H1 (cell line): ENCODE data around the gene SIK3. TPM values are rescaled to one million over a fixed set of nuclear protein-coding genes. Genes with fewer than 3 reads are reported as not detected.

Source experiments
- CTCF ChIA-PET: fragments of 300-600 bp; sonication (Branson Sonifier 250); formaldehyde crosslinking; loops from one replicate; lab custom pipeline; 2021; ENCODE audit not compliant: partially characterized antibody; lab: Charles Lee
- POLR2A ChIA-PET: fragments of 300-600 bp; sonication (Branson Sonifier 250); formaldehyde crosslinking; loops from one replicate; lab custom pipeline; 2021; ENCODE audit warnings: inconsistent platforms; ENCODE audit not compliant: partially characterized antibody; lab: Charles Lee
- DNase-seq, 2 experiments: peaks; one replicate each; pipeline versions ENCODE4 v3.0.0 to v3.0.0-alpha.2; 2010 to 2022; ENCODE audit warnings: low spot score in 2 of 2, low read depth in 1 of 2, mixed read lengths in 1 of 2
- FAIRE-seq: peaks from 2 replicates; lab custom pipeline; 2011; peaks lifted over from hg19 to GRCh38; lab: Jason Lieb, UNC
- H2AFZ ChIP-seq: 2 replicates; pipeline ENCODE4 v1.8.1; 2012; ENCODE audit warnings: low read length, inconsistent platforms
- H2AK5ac ChIP-seq: 2 replicates; pipeline ENCODE4 v1.6.1; 2013; ENCODE audit warnings: low read depth, low read length
- H2BK120ac ChIP-seq: replicated peaks from 2 replicates; pipeline ENCODE3; 2013; ENCODE audit warnings: low read depth, low read length, inconsistent platforms
- H2BK12ac ChIP-seq: 2 replicates; pipeline ENCODE4 v1.6.1; 2013; ENCODE audit warnings: low read depth, low read length
- H2BK15ac ChIP-seq: 2 replicates; pipeline ENCODE4 v1.6.1; 2013; ENCODE audit warnings: low read length
- H2BK20ac ChIP-seq: 2 replicates; pipeline ENCODE4 v1.6.1; 2013; ENCODE audit warnings: low read length
- H2BK5ac ChIP-seq: 2 replicates; pipeline ENCODE4 v1.6.1; 2013; ENCODE audit warnings: low read depth, low read length
- H3K14ac ChIP-seq: 2 replicates; pipeline ENCODE4 v1.6.1; 2013; ENCODE audit warnings: inconsistent platforms; ENCODE audit not compliant: insufficient read length
- H3K18ac ChIP-seq: 2 replicates; pipeline ENCODE4 v1.6.1; 2013; ENCODE audit warnings: low read length; ENCODE audit errors: extremely low read depth
- H3K23ac ChIP-seq: 2 replicates; pipeline ENCODE4 v1.6.1; 2013; ENCODE audit warnings: inconsistent platforms; ENCODE audit not compliant: insufficient read length
- H3K23me2 ChIP-seq: 2 replicates; pipeline ENCODE4 v1.6.1; 2013; ENCODE audit warnings: low read depth, low read length
- H3K27ac ChIP-seq: 2 replicates; pipeline ENCODE4 v1.6.1; 2011; ENCODE audit warnings: low read depth, low read length, inconsistent platforms
- H3K27me3 ChIP-seq, 4 experiments: replicated peaks in 1 of 4; 1 replicate in 1 of 4; 2 replicates in 3 of 4; pipeline versions ENCODE4 v1.6.1 to v1.8.1; 2011 to 2013; ENCODE audit warnings: low read length in 3 of 4, mild to moderate bottlenecking in 3 of 4, inconsistent platforms in 2 of 4, mixed read lengths in 2 of 4, moderate library complexity in 1 of 4; ENCODE audit not compliant: control insufficient read depth in 3 of 4, insufficient read depth in 3 of 4; ENCODE audit errors: extremely low read depth in 1 of 4
- H3K36me3 ChIP-seq, 4 experiments: 2 replicates each; pipeline versions ENCODE4 v1.6.1 to v1.8.1; 2011 to 2013; ENCODE audit warnings: mild to moderate bottlenecking in 4 of 4, low read length in 3 of 4, moderate library complexity in 2 of 4, control low read depth in 1 of 4, inconsistent platforms in 1 of 4; ENCODE audit not compliant: insufficient read depth in 4 of 4, control insufficient read depth in 2 of 4
- H3K4ac ChIP-seq: replicated peaks from 2 replicates; pipeline ENCODE3; 2013; ENCODE audit warnings: low read length, low read depth, mixed read lengths, inconsistent platforms; ENCODE audit not compliant: insufficient read length
- H3K4me1 ChIP-seq, 4 experiments: replicated peaks in 1 of 4; 1 replicate in 1 of 4; 2 replicates in 3 of 4; pipeline versions ENCODE4 v1.6.1 to v1.8.1; 2011 to 2013; ENCODE audit warnings: low read length in 3 of 4, inconsistent platforms in 2 of 4, mixed read lengths in 1 of 4; ENCODE audit not compliant: insufficient read depth in 4 of 4, control insufficient read depth in 3 of 4
- H3K4me2 ChIP-seq, 2 experiments: 2 replicates each; pipeline versions ENCODE4 v1.6.1 to v1.8.1; 2011 to 2013; ENCODE audit warnings: low read depth in 2 of 2, low read length in 2 of 2, control low read depth in 1 of 2, inconsistent platforms in 1 of 2, mild to moderate bottlenecking in 1 of 2; ENCODE audit not compliant: insufficient read depth in 1 of 2
- H3K4me3 ChIP-seq, 4 experiments: fragments of 200-600, 300-600 bp in 1 of 4; sonication (generic), shearing (Covaris generic), sonication (Bioruptor Twin) in 1 of 4; 2 replicates each; pipeline versions ENCODE4 v1.5.1 to v1.8.1; 2011 to 2016; ENCODE audit warnings: low read length in 4 of 4, low read depth in 3 of 4, control low read depth in 2 of 4, inconsistent platforms in 2 of 4, mild to moderate bottlenecking in 2 of 4, mixed read lengths in 1 of 4, moderate library complexity in 1 of 4; ENCODE audit not compliant: insufficient read depth in 2 of 4; ENCODE audit errors: extremely low read depth in 1 of 4
- H3K56ac ChIP-seq: replicated peaks from 2 replicates; pipeline ENCODE3; 2013; ENCODE audit warnings: low read depth, mild to moderate bottlenecking, mixed read lengths, low read length, inconsistent platforms; ENCODE audit not compliant: insufficient read length
- H3K79me1 ChIP-seq: 2 replicates; pipeline ENCODE4 v1.6.1; 2013; ENCODE audit warnings: low read depth, low read length, control low read depth
- H3K79me2 ChIP-seq, 2 experiments: 2 replicates each; pipeline versions ENCODE4 v1.6.1 to v1.8.1; 2012 to 2013; ENCODE audit warnings: low read length in 2 of 2, mild to moderate bottlenecking in 2 of 2, inconsistent platforms in 1 of 2; ENCODE audit not compliant: insufficient read depth in 2 of 2, control insufficient read depth in 1 of 2
- H3K9ac ChIP-seq, 4 experiments: replicated peaks in 1 of 4; 1 replicate in 1 of 4; 2 replicates in 3 of 4; pipeline versions ENCODE4 v1.6.1 to v1.8.1; 2011 to 2013; ENCODE audit warnings: low read depth in 3 of 4, low read length in 3 of 4, control low read depth in 2 of 4, mild to moderate bottlenecking in 2 of 4, moderate library complexity in 2 of 4, inconsistent platforms in 1 of 4; ENCODE audit errors: extremely low read depth in 1 of 4
- H3K9me3 ChIP-seq, 2 experiments: 2 replicates each; pipeline versions ENCODE4 v1.6.1 to v1.8.1; 2012 to 2013; ENCODE audit warnings: mild to moderate bottlenecking in 2 of 2, moderate library complexity in 2 of 2, control low read depth in 1 of 2, inconsistent platforms in 1 of 2, low read depth in 1 of 2, low read length in 1 of 2, mixed read lengths in 1 of 2; ENCODE audit not compliant: insufficient read depth in 2 of 2
- H4K20me1 ChIP-seq, 2 experiments: replicated peaks in 1 of 2; 2 replicates each; pipeline versions ENCODE3 to v1.8.1; 2011 to 2013; ENCODE audit warnings: inconsistent platforms in 2 of 2, low read length in 2 of 2, mild to moderate bottlenecking in 1 of 2; ENCODE audit not compliant: insufficient read depth in 2 of 2, control insufficient read depth in 1 of 2
- H4K5ac ChIP-seq: 2 replicates; pipeline ENCODE4 v1.6.1; 2013; ENCODE audit warnings: low read length, low read depth, mixed read lengths, inconsistent platforms; ENCODE audit not compliant: insufficient read length
- H4K8ac ChIP-seq: 2 replicates; pipeline ENCODE4 v1.8.0; 2013; ENCODE audit warnings: mild to moderate bottlenecking, moderate library complexity, low read length, inconsistent platforms; ENCODE audit not compliant: insufficient read depth; ENCODE audit errors: extremely low read depth
- H4K91ac ChIP-seq: replicated peaks from 2 replicates; pipeline ENCODE3; 2013; ENCODE audit warnings: low read length, mixed read lengths, inconsistent platforms; ENCODE audit not compliant: insufficient read length
- CREB1 ChIP-seq: IDR thresholded peaks from 2 replicates; pipeline ENCODE4 v1.6.1; 2012; ENCODE audit warnings: inconsistent platforms
- CTBP2 ChIP-seq: IDR thresholded peaks from 2 replicates; pipeline ENCODE4 v1.7.0; 2011; ENCODE audit warnings: borderline replicate concordance, mild to moderate bottlenecking, moderate library complexity, mixed read lengths, low read length; ENCODE audit not compliant: insufficient read depth, insufficient read length
- RFX5 ChIP-seq: IDR thresholded peaks from 2 replicates; pipeline ENCODE4 v1.6.1; 2011; ENCODE audit warnings: low read depth, low read length, improper control_type of control experiment, borderline replicate concordance
- RXRA ChIP-seq: IDR thresholded peaks from 2 replicates; pipeline ENCODE4 v1.6.1; 2011; ENCODE audit warnings: low read depth, mild to moderate bottlenecking, low read length, moderate library complexity; ENCODE audit not compliant: insufficient read depth
- YY1 ChIP-seq: IDR thresholded peaks from 2 replicates; pipeline ENCODE4 v1.6.1; 2011; ENCODE audit warnings: low read depth, mild to moderate bottlenecking, low read length
- WGBS, 2 experiments: shearing (Covaris generic) in 1 of 2; methylation state at CpG; one replicate each; pipeline versions ENCODE4 v1.1.6 to v1.1.7; 2013 to 2015; ENCODE audit warnings: low lambda C conversion rate in 2 of 2, mixed read lengths in 2 of 2, inconsistent platforms in 1 of 2, low coverage in 1 of 2, missing lambda C conversion rate in 1 of 2; ENCODE audit not compliant: insufficient replicate concordance in 2 of 2, insufficient coverage in 1 of 2, insufficient read length in 1 of 2; ENCODE audit errors: extremely low coverage in 1 of 2, missing lambda C conversion rate in 1 of 2; 5-methylcytosine and 5-hydroxymethylcytosine counted together
- polyA plus RNA-seq, 7 experiments: library from polyadenylated mRNA; depleted of rRNA in 3 of 7; stranded (reverse) in 5 of 7; unstranded in 2 of 7; fragments of >200 nt in 5 of 7; fragments of 200-250 nt in 2 of 7; gene quantifications; 1 replicate in 5 of 7; 2 replicates in 1 of 7; 4 replicates in 1 of 7; pipeline versions ENCODE4 v1.2.1 to v1.2.3, GENCODE V29; 2011 to 2013; ENCODE audit warnings: missing spikeins in 2 of 7, mixed read lengths in 2 of 7
- total RNA-seq: library from RNA; stranded (reverse); fragmentation: NEBNext Ultra II Directional; extraction: Animal tissue kit (Norgen Biotek cat#: 25700); gene quantifications from 2 replicates; pipeline ENCODE4 v1.2.1, GENCODE V29; 2021

Gene SIK3
- total and polyA plus RNA-seq, 2 of the 8 experiments (the other 6 are each of a cell fraction or from before 2014, with no cell fraction given), result 19.9 to 32.1 TPM

DNA sequence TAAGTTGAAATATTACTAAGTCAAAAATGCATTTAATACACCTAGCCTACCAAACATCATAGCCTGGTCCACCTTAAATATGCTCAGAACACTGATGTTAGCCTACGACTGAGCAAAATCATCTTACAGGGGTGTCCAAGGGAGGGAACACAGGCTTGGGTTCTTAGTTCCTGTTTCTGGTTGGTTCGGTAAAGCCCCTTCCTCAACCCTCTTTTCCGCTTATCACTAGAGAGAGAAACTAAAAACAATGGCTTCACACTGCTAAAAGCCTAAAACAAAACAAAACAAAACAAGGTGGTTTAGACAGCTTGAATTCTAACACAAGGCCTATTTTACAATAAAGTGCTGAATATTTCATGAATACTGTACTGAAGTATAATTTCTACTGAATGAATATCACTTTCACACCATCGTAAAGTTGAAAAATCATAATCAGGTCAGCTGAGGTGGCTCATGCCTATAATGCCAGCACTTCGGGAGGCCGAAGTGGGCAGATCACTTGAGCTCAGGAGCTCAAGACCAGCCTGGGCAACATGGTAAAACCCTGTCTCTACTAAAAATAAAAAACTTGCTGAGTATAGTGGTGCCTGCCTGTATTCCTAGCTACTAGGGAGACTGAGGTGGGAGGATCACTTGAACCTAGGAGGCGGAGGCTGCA is 118.0 kb downstream of the SIK3 start:
- H2BK15ac ChIP-seq, result no peak overlapping the region
- H3K4me2 ChIP-seq, result no peak overlapping the region
- FAIRE-seq, result no peak
- H4K20me1 ChIP-seq, result peaks cover 0 to 2% of the 10 kb centered on the region in 2 experiments
- H2BK20ac ChIP-seq, result no peak overlapping the region
- H2AFZ ChIP-seq, result no peak overlapping the region
- H2BK120ac ChIP-seq, result no peak overlapping the region
- no peaks in the 10 kb centered on the region for H3K79me1 ChIP-seq
- no peak overlapping the region for H3K27ac ChIP-seq
- H3K23ac ChIP-seq, result no peak overlapping the region
- no peak overlapping the region for H3K56ac ChIP-seq
- no peaks in the 10 kb centered on the region for H3K23me2 ChIP-seq
- H3K36me3 ChIP-seq, result no peaks in the 10 kb centered on the region
- H3K18ac ChIP-seq, result no peak overlapping the region
- ChIA-PET POLR2A (no interaction called here), CTCF (interaction anchor here (1.7 kb wide), 1 partner anchor 13 kb away, joined by 5 read pairs; no protein-coding TSS in a partner anchor)
- H3K9me3 ChIP-seq, result no peaks in the 10 kb centered on the region
- H3K4me3 ChIP-seq, result no peak overlapping the region
- no peak overlapping the region for H2BK5ac ChIP-seq
- H3K79me2 ChIP-seq, result peaks cover 0 to 41% of the 10 kb centered on the region in 2 experiments; a peak in 2 of 4 replicates
- WGBS, 2 experiments, result 90% methylated on average over 7 of the region's 7 CpGs; no CpG with 5 or more reads in 1 of the 2 experiments
- no peaks in the 10 kb centered on the region for H3K27me3 ChIP-seq
- no peak overlapping the region for H2AK5ac ChIP-seq
- no peak overlapping the region for H3K9ac ChIP-seq
- H3K4ac ChIP-seq, result no peak overlapping the region
- peaks cover 0 to 2% (median under 1%) of the 10 kb centered on the region in 4 experiments; a peak in 2 of 7 replicates for H3K4me1 ChIP-seq
- H4K91ac ChIP-seq, result no peak overlapping the region
- H4K8ac ChIP-seq, result no peak overlapping the region; the same call in 1 of the 2 replicates
- no peak overlapping the region for H4K5ac ChIP-seq
- H3K14ac ChIP-seq, result no peak overlapping the region
- TF ChIP-seq CTBP2 (no peak), YY1 (no peak), CREB1 (no peak), RFX5 (no peak), RXRA (no peak)
- TF ChIP-seq, all 59 proteins: peak for 0
- no peak for DNase-seq
- no peak overlapping the region for H2BK12ac ChIP-seq
